IMR-90 (cell line): ENCODE measurements around the gene PYDC1.

Experiments used
- BHLHE40 ChIP-seq: fragments of 150-350 bp; IDR thresholded peaks from 2 replicates; pipeline ENCODE4 v1.6.1; 2016; ENCODE audit warnings: mild to moderate bottlenecking, low read depth, low read length
- FOS ChIP-seq: fragments of 150-350 bp; IDR thresholded peaks from 2 replicates; pipeline ENCODE4 v1.6.1; 2016; ENCODE audit warnings: low read depth, low read length
- MAZ ChIP-seq: IDR thresholded peaks from 2 replicates; pipeline ENCODE4 v1.6.1; 2012; ENCODE audit warnings: low read depth, mild to moderate bottlenecking, low read length, improper control_type of control experiment, moderate library complexity, borderline replicate concordance
- MXI1 ChIP-seq: IDR thresholded peaks from 2 replicates; pipeline ENCODE4 v1.6.1; 2012; ENCODE audit warnings: low read depth, mild to moderate bottlenecking, low read length, moderate library complexity, borderline replicate concordance
- POLR2A ChIP-seq: IDR thresholded peaks from 2 replicates; pipeline ENCODE4 v1.6.1; 2012; ENCODE audit warnings: mild to moderate bottlenecking, low read depth, low read length
- RAD21 ChIP-seq: IDR thresholded peaks from 2 replicates; pipeline ENCODE4 v1.6.1; 2012; ENCODE audit warnings: low read length, improper control_type of control experiment
- TF ChIP-seq, protein P1 (sequence below): conservative IDR thresholded peaks from 2 replicates; pipeline ENCODE4 v1.5.1; 2012; ENCODE audit warnings: mild to moderate bottlenecking, low read depth, low read length, improper control_type of control experiment

DNA sequence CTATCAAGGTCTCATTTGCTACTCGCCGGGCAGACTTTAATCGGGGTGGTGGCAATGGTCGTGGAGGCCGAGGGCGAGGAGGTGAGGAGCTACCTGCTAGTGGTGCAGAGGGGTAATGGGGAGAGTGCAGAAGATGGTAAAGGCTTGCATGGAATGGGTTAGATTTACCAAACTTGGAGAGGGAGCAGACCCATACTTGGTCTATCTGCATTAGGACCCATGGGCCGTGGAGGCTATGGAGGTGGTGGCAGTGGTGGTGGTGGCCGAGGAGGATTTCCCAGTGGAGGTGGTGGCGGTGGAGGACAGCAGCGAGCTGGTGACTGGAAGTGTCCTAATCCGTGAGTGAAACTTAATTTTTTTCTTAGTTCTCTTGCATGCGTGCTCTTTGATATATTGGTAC, 26.9 kb downstream of the PYDC1 start:
- TF ChIP-seq, protein P1, sequence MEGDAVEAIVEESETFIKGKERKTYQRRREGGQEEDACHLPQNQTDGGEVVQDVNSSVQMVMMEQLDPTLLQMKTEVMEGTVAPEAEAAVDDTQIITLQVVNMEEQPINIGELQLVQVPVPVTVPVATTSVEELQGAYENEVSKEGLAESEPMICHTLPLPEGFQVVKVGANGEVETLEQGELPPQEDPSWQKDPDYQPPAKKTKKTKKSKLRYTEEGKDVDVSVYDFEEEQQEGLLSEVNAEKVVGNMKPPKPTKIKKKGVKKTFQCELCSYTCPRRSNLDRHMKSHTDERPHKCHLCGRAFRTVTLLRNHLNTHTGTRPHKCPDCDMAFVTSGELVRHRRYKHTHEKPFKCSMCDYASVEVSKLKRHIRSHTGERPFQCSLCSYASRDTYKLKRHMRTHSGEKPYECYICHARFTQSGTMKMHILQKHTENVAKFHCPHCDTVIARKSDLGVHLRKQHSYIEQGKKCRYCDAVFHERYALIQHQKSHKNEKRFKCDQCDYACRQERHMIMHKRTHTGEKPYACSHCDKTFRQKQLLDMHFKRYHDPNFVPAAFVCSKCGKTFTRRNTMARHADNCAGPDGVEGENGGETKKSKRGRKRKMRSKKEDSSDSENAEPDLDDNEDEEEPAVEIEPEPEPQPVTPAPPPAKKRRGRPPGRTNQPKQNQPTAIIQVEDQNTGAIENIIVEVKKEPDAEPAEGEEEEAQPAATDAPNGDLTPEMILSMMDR: no peak
- TF ChIP-seq POLR2A: no peak
- TF ChIP-seq BHLHE40: no peak
- no peak for TF ChIP-seq MAZ
- TF ChIP-seq MXI1: no peak
- no peak for TF ChIP-seq RAD21
- no peak for TF ChIP-seq FOS
